ENCODE measurements around the gene RAP1GAP.

Gene RAP1GAP

GRCh38 chr1:21590126-21590880 lies 78.9 kb downstream of the RAP1GAP start:
- ATAC-seq (ENCODE audit: insufficient read depth, low read depth) (no peak), DNase-seq (no peak)
- Histone ChIP-seq H4K20me1 (ENCODE audit: insufficient read depth, low read length) (peaks cover 4% of the 10 kb centered on the region), H3K36me3 (ENCODE audit: insufficient read depth, low read length) (no peaks in the 10 kb centered on the region), H3K4me2 (ENCODE audit: insufficient read depth, low read length) (no peak overlapping the region), H3K4me1 (ENCODE audit: insufficient read depth, low read length) (no peaks in the 10 kb centered on the region), H3K27me3 (ENCODE audit: insufficient read depth, low read length, poor library complexity) (no peaks in the 10 kb centered on the region), H3K27ac (ENCODE audit: low read length) (no peak overlapping the region), H2AFZ (ENCODE audit: low read depth, low read length) (no peak overlapping the region), H3K9me3 (ENCODE audit: insufficient read depth, low read length, severe bottlenecking) (no peaks in the 10 kb centered on the region), H3K79me2 (ENCODE audit: insufficient read depth, low read length) (no peaks in the 10 kb centered on the region), H3K4me3 (ENCODE audit: low read depth in 1 of 2, low read length in 2 of 2) (no peak overlapping the region), H3K9ac (ENCODE audit: low read depth, low read length) (no peak overlapping the region)
- no peak for TF ChIP-seq EZH2 (IDR thresholded peaks at IDR 0.05; ENCODE audit: borderline replicate concordance, low read depth, low read length, severe bottlenecking)
- TF ChIP-seq, protein P1, sequence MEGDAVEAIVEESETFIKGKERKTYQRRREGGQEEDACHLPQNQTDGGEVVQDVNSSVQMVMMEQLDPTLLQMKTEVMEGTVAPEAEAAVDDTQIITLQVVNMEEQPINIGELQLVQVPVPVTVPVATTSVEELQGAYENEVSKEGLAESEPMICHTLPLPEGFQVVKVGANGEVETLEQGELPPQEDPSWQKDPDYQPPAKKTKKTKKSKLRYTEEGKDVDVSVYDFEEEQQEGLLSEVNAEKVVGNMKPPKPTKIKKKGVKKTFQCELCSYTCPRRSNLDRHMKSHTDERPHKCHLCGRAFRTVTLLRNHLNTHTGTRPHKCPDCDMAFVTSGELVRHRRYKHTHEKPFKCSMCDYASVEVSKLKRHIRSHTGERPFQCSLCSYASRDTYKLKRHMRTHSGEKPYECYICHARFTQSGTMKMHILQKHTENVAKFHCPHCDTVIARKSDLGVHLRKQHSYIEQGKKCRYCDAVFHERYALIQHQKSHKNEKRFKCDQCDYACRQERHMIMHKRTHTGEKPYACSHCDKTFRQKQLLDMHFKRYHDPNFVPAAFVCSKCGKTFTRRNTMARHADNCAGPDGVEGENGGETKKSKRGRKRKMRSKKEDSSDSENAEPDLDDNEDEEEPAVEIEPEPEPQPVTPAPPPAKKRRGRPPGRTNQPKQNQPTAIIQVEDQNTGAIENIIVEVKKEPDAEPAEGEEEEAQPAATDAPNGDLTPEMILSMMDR (IDR thresholded peaks at IDR 0.05; ENCODE audit: borderline replicate concordance, extremely low read depth, low read length, poor library complexity, severe bottlenecking) = no peak

DNA sequence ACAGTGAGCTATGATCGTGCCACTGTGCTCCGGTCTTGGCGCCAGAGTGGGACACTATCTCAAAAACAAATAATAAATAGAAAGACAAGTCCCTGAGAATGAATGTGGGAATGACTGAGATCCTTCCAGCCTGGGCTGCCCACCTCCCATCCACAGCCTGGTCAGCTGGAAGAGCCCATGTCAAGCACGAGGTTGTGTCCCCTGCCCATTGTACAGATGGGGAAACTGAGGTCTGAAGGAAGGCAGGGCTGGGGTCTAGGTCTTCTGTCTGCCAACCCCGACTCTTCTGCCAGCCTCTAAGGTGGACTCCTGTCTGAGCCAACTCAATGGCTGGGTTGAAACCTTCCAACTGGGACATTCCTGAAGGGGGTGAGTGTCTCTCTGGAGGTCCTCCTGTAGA lies 79.5 kb downstream of the RAP1GAP start:
- Histone ChIP-seq H2AFZ (ENCODE audit: low read depth, low read length) (no peak overlapping the region), H3K79me2 (ENCODE audit: insufficient read depth, low read length) (no peaks in the 10 kb centered on the region), H4K20me1 (ENCODE audit: insufficient read depth, low read length) (no peaks in the 10 kb centered on the region; the same call in 1 of the 2 replicates), H3K27ac (ENCODE audit: low read length) (no peak overlapping the region), H3K36me3 (ENCODE audit: insufficient read depth, low read length) (no peaks in the 10 kb centered on the region), H3K27me3 (ENCODE audit: insufficient read depth, low read length, poor library complexity) (no peaks in the 10 kb centered on the region), H3K4me3 (ENCODE audit: low read depth in 1 of 2, low read length in 2 of 2) (no peak overlapping the region), H3K4me1 (ENCODE audit: insufficient read depth, low read length) (no peaks in the 10 kb centered on the region), H3K4me2 (ENCODE audit: insufficient read depth, low read length) (no peak overlapping the region), H3K9ac (ENCODE audit: low read depth, low read length) (no peak overlapping the region), H3K9me3 (ENCODE audit: insufficient read depth, low read length, severe bottlenecking) (no peaks in the 10 kb centered on the region)
- ATAC-seq (ENCODE audit: insufficient read depth, low read depth) (no peak), DNase-seq (no peak)
- TF ChIP-seq EZH2 (IDR thresholded peaks at IDR 0.05; ENCODE audit: borderline replicate concordance, low read depth, low read length, severe bottlenecking) = no peak
- TF ChIP-seq, protein P1 (IDR thresholded peaks at IDR 0.05; ENCODE audit: borderline replicate concordance, extremely low read depth, low read length, poor library complexity, severe bottlenecking) = no peak

DNA sequence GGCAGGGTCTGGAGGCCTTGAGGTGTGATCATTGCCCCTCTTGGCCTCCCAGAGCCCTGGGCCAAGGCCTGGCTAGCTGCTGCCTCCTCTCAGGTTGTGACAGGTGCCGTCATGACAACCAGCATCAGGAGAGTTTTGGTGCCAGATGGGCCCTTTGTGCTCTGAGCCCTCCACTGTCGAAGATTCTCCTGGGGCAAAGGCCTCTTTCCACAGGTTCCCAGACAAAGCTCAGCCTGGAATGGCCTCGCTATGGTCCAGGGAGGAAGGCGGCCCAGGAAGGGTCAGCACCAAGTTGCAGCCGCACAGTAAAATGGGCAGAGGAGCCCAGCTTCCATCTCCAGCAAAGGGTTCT lies 81.6 kb downstream of the RAP1GAP start:
- no peaks in the 10 kb centered on the region for H3K9me3 ChIP-seq (ENCODE audit: insufficient read depth, low read length, severe bottlenecking)

More for the DNA sequence above, 81.6 kb downstream of the RAP1GAP start:
- Histone ChIP-seq H3K27me3 (ENCODE audit: insufficient read depth, low read length, poor library complexity) (no peaks in the 10 kb centered on the region), H3K4me2 (ENCODE audit: insufficient read depth, low read length) (no peak overlapping the region), H3K36me3 (ENCODE audit: insufficient read depth, low read length) (no peaks in the 10 kb centered on the region), H3K79me2 (ENCODE audit: insufficient read depth, low read length) (no peaks in the 10 kb centered on the region), H2AFZ (ENCODE audit: low read depth, low read length) (no peak overlapping the region), H3K27ac (ENCODE audit: low read length) (no peak overlapping the region), H4K20me1 (ENCODE audit: insufficient read depth, low read length) (no peaks in the 10 kb centered on the region; the same call in none of the 2 replicates), H3K4me3 (ENCODE audit: low read depth in 1 of 2, low read length in 2 of 2) (no peak overlapping the region), H3K9ac (ENCODE audit: low read depth, low read length) (no peak overlapping the region), H3K4me1 (ENCODE audit: insufficient read depth, low read length) (no peaks in the 10 kb centered on the region)
- DNase-seq (no peak), ATAC-seq (ENCODE audit: insufficient read depth, low read depth) (no peak)
- no peak for TF ChIP-seq EZH2 (IDR thresholded peaks at IDR 0.05; ENCODE audit: borderline replicate concordance, low read depth, low read length, severe bottlenecking)
- TF ChIP-seq, protein P1 (IDR thresholded peaks at IDR 0.05; ENCODE audit: borderline replicate concordance, extremely low read depth, low read length, poor library complexity, severe bottlenecking) = no peak
